HuH-7.5 (cell line): ENCODE results near the gene HTRA1.

Source experiments
- DNase-seq: peaks from one replicate; pipeline ENCODE4 v3.0.0; 2011; ENCODE audit warnings: low spot score

HTRA1 gene

GRCh38 chr10:122554131-122555036, 93.0 kb downstream of the HTRA1 start:
- DNase-seq, result no peak

- DNase-seq, result no peak
Measured at GRCh38 chr10:122555442-122555841, 94.1 kb downstream of the HTRA1 start.

GRCh38 chr10:122557516-122557915, 96.2 kb downstream of the HTRA1 start:
- no peak for DNase-seq

GRCh38 chr10:122558452-122558851, 97.1 kb downstream of the HTRA1 start:
- no peak for DNase-seq

- DNase-seq, result no peak
Measured at GRCh38 chr10:122559228-122559627, 97.9 kb downstream of the HTRA1 start.

- DNase-seq, result no peak
Measured at GRCh38 chr10:122560279-122560804, 99.0 kb downstream of the HTRA1 start, which contains the start of gene DMBT1. TSS of gene DMBT1 (plus strand) at chr10:122560754. CDS start at chr10:122560771, 17 bp downstream.

- no peak for DNase-seq
Measured at GRCh38 chr10:122561212-122561611, 99.9 kb downstream of the HTRA1 start.

- DNase-seq, result no peak
Measured at GRCh38 chr10:122561792-122562191, 100.4 kb downstream of the HTRA1 start.
